Uterus (tissue), 2 donors: Measurements from ENCODE around the gene RUFY2.

Experiments used
- POLR2A ChIP-seq, 2 donors: fragments of 450-650 bp; IDR thresholded peaks; one replicate each; pipeline ENCODE4 v1.6.1; 2016; ENCODE audit warnings: antibody characterized with exemption in 2 of 2, mild to moderate bottlenecking in 1 of 2, moderate library complexity in 1 of 2
- TF ChIP-seq, protein P1 (sequence below), 4 experiments: fragments of 200-600 bp in 2 of 4; fragments of 450-650 bp in 2 of 4; sonication (generic) in 2 of 4; IDR thresholded peaks; one replicate each; pipeline ENCODE4 v1.5.1; 2016 to 2019; ENCODE audit warnings: antibody characterized with exemption in 4 of 4, mild to moderate bottlenecking in 2 of 4, moderate library complexity in 1 of 4

DNA sequence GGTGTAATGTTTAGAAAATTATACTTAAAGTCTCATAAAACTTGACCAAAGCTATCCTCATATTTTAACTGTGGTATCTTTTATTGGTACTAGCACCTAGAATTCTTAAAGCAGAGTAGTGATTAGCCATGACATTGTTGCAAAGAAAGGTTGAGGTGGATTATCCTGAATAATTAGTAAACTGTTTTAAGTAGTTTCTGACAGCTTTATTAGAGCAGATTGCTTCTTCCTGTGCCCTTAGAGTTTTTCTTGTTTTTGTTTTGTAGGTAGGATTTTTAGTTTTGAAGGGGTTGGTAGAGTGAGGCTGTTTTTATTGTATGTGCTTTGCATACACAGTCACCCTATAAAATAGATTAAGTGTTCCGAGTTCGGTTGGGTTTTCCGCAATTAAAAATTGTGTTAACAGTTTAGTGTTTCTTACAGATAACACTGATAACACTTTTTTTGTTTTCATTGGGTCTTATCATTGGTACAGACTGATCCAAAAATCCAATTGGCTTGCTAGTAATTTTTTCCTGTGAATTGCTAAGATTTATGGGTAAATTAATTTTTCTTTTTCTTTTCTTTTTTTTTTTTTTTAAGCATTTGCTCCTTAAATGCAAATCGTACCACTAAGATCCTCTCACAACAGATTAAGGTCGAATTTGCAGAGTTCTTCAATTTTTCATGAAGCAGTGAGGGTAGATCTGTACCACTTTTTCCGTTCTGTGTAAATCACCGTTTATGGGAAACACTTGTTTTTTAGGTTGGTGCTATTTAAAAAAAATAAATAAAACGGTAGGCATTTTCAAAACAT is 72.2 kb downstream of the RUFY2 start:
- TF ChIP-seq, protein P1, sequence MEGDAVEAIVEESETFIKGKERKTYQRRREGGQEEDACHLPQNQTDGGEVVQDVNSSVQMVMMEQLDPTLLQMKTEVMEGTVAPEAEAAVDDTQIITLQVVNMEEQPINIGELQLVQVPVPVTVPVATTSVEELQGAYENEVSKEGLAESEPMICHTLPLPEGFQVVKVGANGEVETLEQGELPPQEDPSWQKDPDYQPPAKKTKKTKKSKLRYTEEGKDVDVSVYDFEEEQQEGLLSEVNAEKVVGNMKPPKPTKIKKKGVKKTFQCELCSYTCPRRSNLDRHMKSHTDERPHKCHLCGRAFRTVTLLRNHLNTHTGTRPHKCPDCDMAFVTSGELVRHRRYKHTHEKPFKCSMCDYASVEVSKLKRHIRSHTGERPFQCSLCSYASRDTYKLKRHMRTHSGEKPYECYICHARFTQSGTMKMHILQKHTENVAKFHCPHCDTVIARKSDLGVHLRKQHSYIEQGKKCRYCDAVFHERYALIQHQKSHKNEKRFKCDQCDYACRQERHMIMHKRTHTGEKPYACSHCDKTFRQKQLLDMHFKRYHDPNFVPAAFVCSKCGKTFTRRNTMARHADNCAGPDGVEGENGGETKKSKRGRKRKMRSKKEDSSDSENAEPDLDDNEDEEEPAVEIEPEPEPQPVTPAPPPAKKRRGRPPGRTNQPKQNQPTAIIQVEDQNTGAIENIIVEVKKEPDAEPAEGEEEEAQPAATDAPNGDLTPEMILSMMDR (IDR thresholded peaks at IDR 0.05): no peak
- no peak for TF ChIP-seq POLR2A (IDR thresholded peaks at IDR 0.05)
